GM23248 (cell line): Measurements from ENCODE around the gene MEI4. TPM values are rescaled to one million over a fixed set of nuclear protein-coding genes. Genes with fewer than 3 reads are reported as not detected.

ENCODE experiments used
- DNase-seq: peaks from one replicate; pipeline ENCODE4 v3.0.0-alpha.2; 2015
- H2AFZ ChIP-seq: fragments of 200-600 bp; sonication (generic); 2 replicates; pipeline ENCODE4 v1.6.1; 2016; ENCODE audit warnings: antibody characterized with exemption
- H3F3A ChIP-seq: fragments of 200-600 bp; sonication (generic); 2 replicates; pipeline ENCODE4 v1.6.1; 2016; ENCODE audit warnings: mild to moderate bottlenecking, antibody characterized with exemption, mixed run types; ENCODE audit not compliant: insufficient read depth
- H3K27ac ChIP-seq: fragments of 200-600 bp; sonication (generic); 2 replicates; pipeline ENCODE4 v1.5.1; 2016; ENCODE audit warnings: mild to moderate bottlenecking
- H3K27me3 ChIP-seq: fragments of 200-600 bp; sonication (generic); replicated peaks from 2 replicates; pipeline ENCODE4 v1.6.1; 2016; ENCODE audit warnings: mild to moderate bottlenecking; ENCODE audit not compliant: insufficient read depth
- H3K36me3 ChIP-seq: fragments of 200-600 bp; sonication (generic); 2 replicates; pipeline ENCODE4 v1.6.1; 2016; ENCODE audit warnings: low read depth, mild to moderate bottlenecking
- H3K4me1 ChIP-seq: fragments of 200-600 bp; sonication (generic); 2 replicates; pipeline ENCODE4 v1.6.1; 2016; ENCODE audit warnings: mild to moderate bottlenecking; ENCODE audit not compliant: insufficient read depth
- H3K4me2 ChIP-seq: fragments of 200-600 bp; sonication (generic); one replicate; pipeline ENCODE4 v1.6.1; 2016; ENCODE audit warnings: mild to moderate bottlenecking; ENCODE audit not compliant: unreplicated experiment
- H3K4me3 ChIP-seq: fragments of 200-600 bp; sonication (generic); 2 replicates; pipeline ENCODE4 v1.5.1; 2016; ENCODE audit warnings: mild to moderate bottlenecking
- H3K79me2 ChIP-seq: fragments of 200-600 bp; sonication (generic); 2 replicates; pipeline ENCODE4 v1.6.1; 2016; ENCODE audit warnings: mild to moderate bottlenecking; ENCODE audit not compliant: insufficient read depth
- H3K9ac ChIP-seq: fragments of 200-600 bp; sonication (generic); 2 replicates; pipeline ENCODE4 v1.6.1; 2016; ENCODE audit warnings: mild to moderate bottlenecking
- H3K9me2 ChIP-seq: fragments of 200-600 bp; sonication (generic); 2 replicates; pipeline ENCODE4 v1.6.1; 2016; ENCODE audit warnings: mixed run types, mild to moderate bottlenecking, moderate library complexity; ENCODE audit not compliant: insufficient read depth
- H3K9me3 ChIP-seq: fragments of 200-600 bp; sonication (generic); one replicate; pipeline ENCODE4 v1.6.1; 2017; ENCODE audit warnings: low read depth
- H4K20me1 ChIP-seq: fragments of 200-600 bp; sonication (generic); 2 replicates; pipeline ENCODE4 v1.6.0; 2016; ENCODE audit not compliant: insufficient read depth
- EZH2 ChIP-seq: fragments of 200-600 bp; sonication (generic); IDR thresholded peaks from 2 replicates; pipeline ENCODE4 v1.6.1; 2018; ENCODE audit warnings: antibody characterized with exemption, mild to moderate bottlenecking; ENCODE audit not compliant: insufficient read depth, poor library complexity, severe bottlenecking
- EZH2phosphoT487 ChIP-seq: fragments of 200-600 bp; sonication (generic); IDR thresholded peaks from 2 replicates; pipeline ENCODE4 v1.6.1; 2018; ENCODE audit warnings: antibody characterized with exemption, moderate library complexity, mild to moderate bottlenecking, low read depth; ENCODE audit not compliant: insufficient read depth
- WGBS, 2 experiments: methylation state at CpG; one replicate each; pipeline ENCODE4 v1.1.6; 2015 to 2017; ENCODE audit warnings: low lambda C conversion rate in 2 of 2, low coverage in 1 of 2; ENCODE audit errors: missing lambda C conversion rate in 2 of 2; 5-methylcytosine and 5-hydroxymethylcytosine counted together
- in situ Hi-C: fragments of 300-500 bp; cut with MboI; formaldehyde crosslinking; loops from 2 replicates; pipeline ENCODE4 v1.15.0; 2020
- polyA plus RNA-seq: library from polyadenylated mRNA; unstranded; fragments of >200 nt; fragmentation: Nextera tagmentation; extraction: Ambion mirVana; gene quantifications from 2 replicates; pipeline ENCODE4 v1.2.1, GENCODE V29; 2016
- total RNA-seq: library from RNA; depleted of rRNA; stranded (reverse); fragments of >200 nt; shearing (Covaris generic); gene quantifications from 2 replicates; pipeline ENCODE4 v1.2.3, GENCODE V29; 2014

MEI4 gene
- total and polyA plus RNA-seq, 2 experiments from 2014 or later, result 0.04 TPM; not detected in 1

GRCh38 chr6:77837034-77837784, 184.4 kb downstream of the MEI4 start:
- H4K20me1 ChIP-seq, result no peaks in the 10 kb centered on the region
- no peaks in the 10 kb centered on the region for H3K4me1 ChIP-seq
- 7 to 8% methylated on average over 3 of the region's 3 CpGs for WGBS, 2 experiments
- H3K36me3 ChIP-seq, result no peaks in the 10 kb centered on the region
- in situ Hi-C loops, result no loop called here
- no peak overlapping the region for H3K27ac ChIP-seq
- no peaks in the 10 kb centered on the region for H3F3A ChIP-seq
- no peaks in the 10 kb centered on the region for H3K9me3 ChIP-seq
- H3K4me3 ChIP-seq, result no peak overlapping the region
- no peaks in the 10 kb centered on the region for H3K27me3 ChIP-seq
- no peak overlapping the region for H2AFZ ChIP-seq
- H3K4me2 ChIP-seq, result no peak overlapping the region
- H3K79me2 ChIP-seq, result no peaks in the 10 kb centered on the region
- no peak for DNase-seq
- H3K9me2 ChIP-seq, result no peaks in the 10 kb centered on the region
- no peak overlapping the region for H3K9ac ChIP-seq
- TF ChIP-seq EZH2 (no peak), EZH2phosphoT487 (no peak)

- Histone ChIP-seq H3K27ac (no peak overlapping the region), H3K9ac (no peak overlapping the region), H3K4me1 (no peaks in the 10 kb centered on the region), H3K36me3 (no peaks in the 10 kb centered on the region), H3K4me2 (no peak overlapping the region), H3K27me3 (no peaks in the 10 kb centered on the region), H3K9me3 (no peaks in the 10 kb centered on the region), H3K79me2 (no peaks in the 10 kb centered on the region), H3F3A (no peaks in the 10 kb centered on the region), H3K9me2 (no peaks in the 10 kb centered on the region), H4K20me1 (no peaks in the 10 kb centered on the region), H2AFZ (no peak overlapping the region), H3K4me3 (no peak overlapping the region)
- DNase-seq, result no peak
- TF ChIP-seq EZH2, result no peak
- TF ChIP-seq EZH2phosphoT487, result no peak
- 4 to 10% methylated on average over 2 of the region's 2 CpGs for WGBS, 2 experiments
- in situ Hi-C loops, result no loop called here
These were observed 186.5 kb downstream of the MEI4 start for GRCh38 chr6:77839292-77839691.

DNA sequence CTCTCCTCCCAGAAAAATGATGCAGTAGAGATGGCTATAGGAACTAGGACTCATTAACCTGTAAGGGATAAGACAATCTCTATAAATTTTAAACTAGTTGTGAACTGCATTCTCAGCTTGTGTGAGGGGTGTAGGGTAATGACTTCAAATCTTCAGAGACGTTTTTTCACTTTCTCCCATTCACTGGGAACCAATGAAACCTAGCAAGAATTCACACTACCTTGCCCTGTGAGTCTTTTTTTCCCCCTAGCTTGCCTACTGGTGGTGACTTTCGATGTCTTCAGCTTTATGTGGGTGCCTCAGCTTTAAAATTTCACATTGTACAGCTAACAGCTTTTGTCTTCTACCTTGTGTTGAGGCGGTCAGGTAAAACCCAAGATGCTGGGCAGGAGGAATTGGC, 192.0 kb downstream of the MEI4 start:
- no peaks in the 10 kb centered on the region for H3F3A ChIP-seq
- no peak overlapping the region for H3K9ac ChIP-seq
- no peak overlapping the region for H2AFZ ChIP-seq
- H3K4me1 ChIP-seq, result no peaks in the 10 kb centered on the region
- TF ChIP-seq EZH2 (no peak), EZH2phosphoT487 (no peak)
- H3K4me3 ChIP-seq, result no peak overlapping the region
- H3K27ac ChIP-seq, result no peak overlapping the region
- in situ Hi-C loops, result no loop called here
- H3K79me2 ChIP-seq, result no peaks in the 10 kb centered on the region
- no peak overlapping the region for H3K4me2 ChIP-seq
- H3K36me3 ChIP-seq, result no peaks in the 10 kb centered on the region
- no peaks in the 10 kb centered on the region for H4K20me1 ChIP-seq
- DNase-seq, result no peak
- H3K9me2 ChIP-seq, result no peaks in the 10 kb centered on the region
- 13 to 19% methylated on average over 3 of the region's 3 CpGs for WGBS, 2 experiments
- H3K9me3 ChIP-seq, result no peaks in the 10 kb centered on the region
- no peaks in the 10 kb centered on the region for H3K27me3 ChIP-seq

- in situ Hi-C loops, result no loop called here
- H3K9ac ChIP-seq, result no peak overlapping the region
These were observed 200.6 kb downstream of the MEI4 start for GRCh38 chr6:77853401-77853800.

More at GRCh38 chr6:77853401-77853800, 200.6 kb downstream of the MEI4 start:
- Histone ChIP-seq H3K9me3 (no peaks in the 10 kb centered on the region), H3K4me2 (no peak overlapping the region), H3K4me1 (no peaks in the 10 kb centered on the region), H3K79me2 (no peaks in the 10 kb centered on the region), H3K27ac (no peak overlapping the region), H2AFZ (no peak overlapping the region), H3K27me3 (no peaks in the 10 kb centered on the region), H3F3A (no peaks in the 10 kb centered on the region), H3K9me2 (no peaks in the 10 kb centered on the region; the same call in 1 of the 2 replicates), H3K36me3 (no peaks in the 10 kb centered on the region), H4K20me1 (no peaks in the 10 kb centered on the region), H3K4me3 (no peak overlapping the region)
- TF ChIP-seq EZH2 (no peak), EZH2phosphoT487 (no peak)
- no peak for DNase-seq
